NCI-H1930 (cell line): ENCODE data around the gene GARRE1.
"Not testable (repeated sequence)": the region's sequence is repeated elsewhere in the genome, so short reads cannot be mapped to it uniquely, and the experiment has no call there.

Source experiments
- DNase-seq, 2 experiments: peaks; one replicate each; lab custom pipeline; 2025; lab: John Stamatoyannopoulos, UW

GARRE1 gene

GRCh38 chr19:34257559-34257924 lies 3.2 kb downstream of the GARRE1 start:
- DNase-seq, result no peak

GRCh38 chr19:34259367-34260095 lies 5.2 kb downstream of the GARRE1 start:
- no peak for DNase-seq

DNA sequence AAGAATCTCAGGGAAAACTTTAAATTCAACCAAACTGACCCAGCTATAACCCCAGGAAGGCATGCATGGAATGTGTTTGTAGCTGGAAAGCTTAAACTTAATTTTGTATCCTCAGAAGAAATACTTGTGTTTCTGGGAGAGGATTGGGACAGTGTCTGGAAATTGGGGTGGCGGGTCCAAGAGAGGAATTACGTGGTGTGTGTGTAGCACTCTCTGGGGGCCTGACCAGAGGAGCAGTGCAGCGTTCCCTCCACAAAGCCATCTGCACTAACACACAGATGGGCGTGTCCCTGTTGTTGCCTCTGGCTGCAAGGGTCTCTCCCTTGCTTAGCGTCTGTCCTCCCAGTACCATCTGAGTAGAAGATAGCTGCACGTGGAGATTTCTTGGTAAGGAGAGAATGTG lies 6.4 kb downstream of the GARRE1 start:
- no peak for DNase-seq

GRCh38 chr19:34261334-34262109 lies 7.2 kb downstream of the GARRE1 start:
- no peak for DNase-seq

DNA sequence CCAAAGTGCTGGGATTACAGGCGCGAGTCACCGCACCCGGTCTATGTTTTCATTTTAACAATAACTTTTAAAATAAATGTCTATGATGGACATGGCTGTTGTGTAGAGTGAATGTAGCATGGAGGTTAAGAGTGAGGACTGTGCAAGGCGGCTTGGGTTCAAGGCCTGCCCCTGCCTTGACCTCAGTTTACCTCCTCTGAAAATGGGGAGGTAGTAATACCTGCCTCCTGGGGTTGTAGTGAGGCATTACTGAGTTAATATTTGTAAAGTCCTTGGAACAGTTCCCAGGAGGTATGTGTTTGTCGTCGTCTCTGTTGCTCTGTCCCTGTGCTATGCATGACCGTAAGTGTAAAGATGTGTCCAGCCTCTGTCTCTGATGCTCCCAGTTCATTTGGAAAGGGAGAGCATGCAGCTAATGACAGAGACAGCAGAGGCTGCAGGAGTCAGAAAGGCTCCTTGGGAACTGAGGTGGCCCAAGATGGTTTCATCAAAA lies 9.4 kb downstream of the GARRE1 start:
- DNase-seq, result no peak

GRCh38 chr19:34265221-34265650 lies 10.9 kb downstream of the GARRE1 start:
- DNase-seq, result no peak

DNA sequence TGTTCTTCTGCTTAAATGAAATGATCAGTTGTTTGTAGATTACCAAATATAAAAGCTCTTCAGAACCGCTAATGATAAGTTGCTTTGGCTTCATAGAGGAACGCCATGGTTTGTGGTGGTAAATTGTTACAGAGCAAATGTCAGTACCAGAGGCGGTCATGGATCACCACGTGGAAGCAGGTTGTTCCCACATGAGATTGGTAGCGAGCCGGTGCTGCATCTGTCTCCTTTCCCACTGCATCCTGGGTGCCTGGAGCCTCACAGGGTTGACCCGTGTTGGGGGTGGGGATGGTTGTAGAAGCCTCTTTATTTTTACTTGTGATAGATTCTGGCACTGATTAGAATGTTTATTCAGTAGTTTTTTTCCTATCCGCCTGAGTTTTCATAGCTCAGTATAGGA lies 14.7 kb downstream of the GARRE1 start:
- DNase-seq, result no peak

DNA sequence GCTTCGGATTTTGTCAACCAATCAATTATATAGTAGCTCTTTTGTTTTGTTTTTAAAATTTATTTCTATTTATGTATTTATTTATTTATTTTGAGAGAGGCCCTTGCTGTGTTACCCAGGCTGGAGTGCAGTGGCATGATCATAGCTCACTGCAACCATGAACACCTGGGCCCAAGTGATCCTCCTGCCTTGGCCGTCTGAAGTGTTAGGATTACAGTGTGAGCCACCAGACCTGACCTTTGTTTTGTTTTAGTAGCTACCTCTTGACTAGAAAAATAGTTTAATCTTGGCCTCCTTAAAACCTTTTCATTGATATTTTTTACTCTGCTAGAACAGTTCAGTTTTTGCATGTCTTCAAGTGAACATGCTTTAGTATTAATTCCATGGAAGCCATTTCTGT lies 15.1 kb downstream of the GARRE1 start:
- no peak for DNase-seq

- DNase-seq, result no peak
These were observed 15.7 kb downstream of the GARRE1 start for GRCh38 chr19:34269968-34270621.

DNA sequence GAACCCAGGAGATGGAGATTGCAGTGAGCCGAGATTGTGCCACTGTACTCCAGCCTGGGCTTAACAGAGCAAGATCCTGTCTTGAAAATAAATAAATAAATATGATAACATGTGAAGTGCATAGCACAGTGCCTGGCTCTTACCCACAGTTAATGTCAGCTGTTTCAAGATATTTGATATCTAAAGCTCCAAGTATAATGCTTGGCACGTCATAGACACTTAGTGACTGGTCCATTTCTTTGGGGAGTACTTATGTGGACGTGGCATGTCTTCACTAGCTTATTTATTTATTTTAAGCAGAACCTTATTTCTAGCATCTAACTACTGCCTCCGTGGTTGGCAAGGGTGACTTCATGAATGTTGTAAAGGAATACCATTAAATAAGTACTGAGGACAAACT lies 18.8 kb downstream of the GARRE1 start:
- DNase-seq, result no peak

GRCh38 chr19:34274284-34274826 lies 20.0 kb downstream of the GARRE1 start:
- no peak for DNase-seq

DNA sequence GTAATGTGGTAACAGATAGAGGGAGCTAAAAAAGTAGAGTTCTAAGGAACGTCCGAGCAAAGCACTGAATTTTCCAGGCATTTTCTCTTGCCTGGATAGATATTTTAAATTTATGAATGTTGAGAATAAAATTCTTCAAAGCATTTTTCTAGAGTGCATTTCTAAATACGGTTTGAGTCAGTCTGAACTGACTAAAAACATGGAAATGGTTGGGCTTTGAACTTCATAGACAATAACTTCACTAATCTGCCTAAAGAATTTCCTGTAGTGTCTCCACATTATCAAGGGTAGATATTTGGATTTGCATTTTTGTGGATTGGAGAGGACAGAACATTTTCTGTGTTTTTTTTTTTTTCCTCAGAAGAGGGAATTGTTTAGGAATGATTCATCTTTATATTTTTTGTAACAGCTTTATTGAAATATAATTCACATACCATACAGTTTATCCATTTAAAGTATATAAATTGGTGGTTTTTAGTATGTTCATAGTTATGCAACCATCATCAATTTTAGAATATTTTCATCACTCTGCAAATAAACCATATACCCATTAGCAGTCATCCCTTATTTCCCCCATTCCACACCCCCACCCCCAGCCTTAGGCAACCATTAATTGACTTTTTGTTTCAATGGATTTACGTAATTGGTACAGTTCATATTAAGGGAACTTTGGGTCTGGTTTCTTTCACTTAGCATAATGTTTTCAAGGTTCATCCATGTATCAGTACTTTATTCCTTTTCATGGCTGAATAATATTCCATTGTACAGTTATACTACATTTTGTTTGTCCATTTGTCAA lies 20.7 kb downstream of the GARRE1 start:
- no peak for DNase-seq

- DNase-seq, result no peak
These were observed 21.4 kb downstream of the GARRE1 start for GRCh38 chr19:34275705-34276104.

DNA sequence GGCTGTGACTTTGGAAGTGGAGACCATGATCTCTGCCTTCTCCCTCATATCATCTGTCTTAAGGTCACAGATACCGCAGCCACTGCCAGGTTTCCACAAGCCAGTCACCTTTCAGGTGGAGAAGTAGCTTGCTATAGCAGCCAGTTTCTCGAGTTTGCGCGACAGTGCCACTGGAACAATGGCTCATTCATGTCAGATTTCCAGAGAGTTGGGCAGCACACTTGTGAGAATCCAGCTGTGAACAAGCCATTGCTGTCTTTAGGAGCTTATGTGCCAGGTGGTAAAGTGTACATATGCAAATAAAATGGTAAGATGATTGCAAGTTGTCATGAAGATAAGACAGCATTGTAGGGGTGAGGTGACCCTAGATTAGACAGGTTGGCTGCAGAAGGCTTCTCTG lies 22.3 kb downstream of the GARRE1 start:
- no peak for DNase-seq

DNA sequence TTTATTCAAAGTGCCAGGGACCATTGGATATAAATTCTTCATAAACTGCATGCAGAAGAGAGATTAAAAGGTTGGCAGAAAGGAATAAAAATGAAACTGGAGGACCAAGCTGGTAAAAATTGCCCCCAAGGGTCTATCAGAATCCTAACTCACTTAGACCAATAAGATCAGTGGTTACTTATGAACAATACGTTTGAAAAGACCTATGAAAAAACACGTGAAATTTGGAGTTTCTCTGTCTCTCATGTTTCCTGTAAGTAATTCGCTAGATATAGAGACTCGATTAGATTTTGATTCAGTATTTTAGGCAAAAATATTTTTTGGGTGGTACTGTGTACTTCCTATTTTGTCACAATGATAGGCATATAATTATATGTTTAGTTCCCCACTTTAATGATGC lies 22.9 kb downstream of the GARRE1 start:
- DNase-seq, result no peak

GRCh38 chr19:34278783-34279182 lies 24.4 kb downstream of the GARRE1 start:
- DNase-seq, result no peak

- DNase-seq, result not testable (repeated sequence)
These were observed 27.1 kb downstream of the GARRE1 start for GRCh38 chr19:34281444-34281843.

DNA sequence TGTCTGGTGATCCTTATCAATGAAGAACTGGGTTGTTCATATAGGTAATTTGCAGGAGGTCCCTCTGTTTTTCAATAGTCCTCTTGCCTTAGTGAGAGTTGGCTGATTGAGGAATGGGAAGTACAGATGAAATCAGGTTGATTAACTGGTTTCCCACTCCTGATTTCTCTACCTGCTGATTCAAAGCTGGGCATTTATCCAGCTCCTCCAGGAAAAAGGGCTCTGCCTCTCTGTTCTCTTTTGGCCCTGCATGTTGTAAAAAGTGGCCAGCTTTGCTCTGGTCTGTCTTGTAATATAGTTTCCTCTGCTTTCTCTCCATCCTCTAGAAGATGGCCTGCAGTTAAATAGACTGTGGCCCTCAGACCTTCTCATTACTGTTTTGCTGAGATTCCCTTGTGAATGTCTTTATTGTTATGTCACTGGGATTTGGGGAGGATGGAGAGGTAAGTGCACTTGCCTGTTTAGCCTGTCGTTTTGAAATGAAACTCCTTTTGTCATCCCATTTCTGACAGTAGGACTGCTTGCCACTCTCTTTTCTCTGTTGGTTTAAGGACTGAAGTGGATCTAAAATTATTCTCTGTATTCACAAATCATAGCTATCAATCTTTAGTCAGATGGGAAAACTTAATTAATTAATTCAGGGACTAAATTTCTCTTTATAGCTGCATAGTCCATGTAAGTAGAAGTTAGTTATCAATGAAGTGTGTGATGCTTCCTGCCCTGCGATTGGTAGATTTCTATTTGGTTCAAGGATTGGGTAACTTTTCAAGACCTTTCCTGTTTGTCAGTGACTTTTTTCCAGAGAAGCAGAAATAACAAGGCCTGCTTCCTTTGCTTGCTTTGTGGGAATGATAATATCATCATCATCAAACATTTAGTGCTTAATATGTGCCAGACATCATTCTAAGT lies 28.5 kb downstream of the GARRE1 start:
- DNase-seq, result no peak

DNA sequence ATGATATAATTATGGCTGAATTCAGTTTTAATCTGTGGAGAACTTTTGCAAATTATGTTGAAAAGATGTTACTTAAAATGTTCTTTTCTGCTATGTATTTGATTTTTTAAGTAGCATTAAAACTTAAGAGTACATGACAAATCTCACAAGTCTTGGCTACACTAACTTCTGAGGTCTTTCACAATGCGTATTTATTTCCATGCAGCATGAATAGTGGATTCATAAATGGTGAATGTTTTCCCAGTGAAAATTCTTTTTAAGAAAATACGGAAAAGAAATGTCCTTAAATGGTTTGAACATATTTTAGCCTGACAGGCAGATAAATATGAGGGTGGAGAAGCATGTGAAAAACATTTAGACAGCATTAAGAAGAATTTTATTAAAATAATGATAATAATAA lies 30.2 kb downstream of the GARRE1 start:
- DNase-seq, result no peak

- DNase-seq, result no peak
These were observed 33.3 kb downstream of the GARRE1 start for GRCh38 chr19:34287662-34288140.

- no peak for DNase-seq
These were observed 34.0 kb downstream of the GARRE1 start for GRCh38 chr19:34288381-34288780.
